ENCODE results near the gene FOXR2. TPM values are rescaled to one million over a fixed set of nuclear protein-coding genes. Genes with fewer than 3 reads are reported as not detected.

Gene FOXR2
- total RNA-seq, 2 experiments from 2014 or later: not detected

DNA sequence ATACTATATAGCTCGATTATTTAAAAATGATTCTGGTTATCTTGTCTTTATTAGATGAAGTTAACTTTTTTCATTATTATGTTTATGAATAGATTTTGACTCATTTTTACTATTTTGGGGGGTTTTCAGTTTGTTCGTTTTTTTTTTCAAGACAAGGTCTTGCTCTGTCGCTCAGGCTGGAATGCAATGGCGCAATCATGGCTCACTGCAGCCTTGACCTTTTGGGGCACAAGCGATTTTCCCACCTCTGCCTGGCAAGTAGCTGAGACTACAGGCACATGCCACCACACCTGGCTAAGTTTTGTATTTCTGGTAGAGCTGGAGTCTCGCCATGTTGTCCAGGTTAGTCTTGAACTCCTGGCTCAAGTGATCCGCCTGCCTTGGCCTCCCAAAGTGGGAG is 24.9 kb upstream of the FOXR2 start:
- Mint-ChIP-seq H3K36me3 (ENCODE audit: low read depth) (no peaks in the 10 kb centered on the region), H3K9me3 (no peaks in the 10 kb centered on the region), H3K4me1 (ENCODE audit: low read depth) (no peaks in the 10 kb centered on the region), H3K27me3 (no peaks in the 10 kb centered on the region), H3K27ac (no peak overlapping the region), H3K4me3 (no peak overlapping the region)
- no peak for ATAC-seq
- TF ChIP-seq, protein P1, sequence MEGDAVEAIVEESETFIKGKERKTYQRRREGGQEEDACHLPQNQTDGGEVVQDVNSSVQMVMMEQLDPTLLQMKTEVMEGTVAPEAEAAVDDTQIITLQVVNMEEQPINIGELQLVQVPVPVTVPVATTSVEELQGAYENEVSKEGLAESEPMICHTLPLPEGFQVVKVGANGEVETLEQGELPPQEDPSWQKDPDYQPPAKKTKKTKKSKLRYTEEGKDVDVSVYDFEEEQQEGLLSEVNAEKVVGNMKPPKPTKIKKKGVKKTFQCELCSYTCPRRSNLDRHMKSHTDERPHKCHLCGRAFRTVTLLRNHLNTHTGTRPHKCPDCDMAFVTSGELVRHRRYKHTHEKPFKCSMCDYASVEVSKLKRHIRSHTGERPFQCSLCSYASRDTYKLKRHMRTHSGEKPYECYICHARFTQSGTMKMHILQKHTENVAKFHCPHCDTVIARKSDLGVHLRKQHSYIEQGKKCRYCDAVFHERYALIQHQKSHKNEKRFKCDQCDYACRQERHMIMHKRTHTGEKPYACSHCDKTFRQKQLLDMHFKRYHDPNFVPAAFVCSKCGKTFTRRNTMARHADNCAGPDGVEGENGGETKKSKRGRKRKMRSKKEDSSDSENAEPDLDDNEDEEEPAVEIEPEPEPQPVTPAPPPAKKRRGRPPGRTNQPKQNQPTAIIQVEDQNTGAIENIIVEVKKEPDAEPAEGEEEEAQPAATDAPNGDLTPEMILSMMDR (IDR thresholded peaks at IDR 0.05): no peak
- POLR2A ChIA-PET: no interaction called here
- intact Hi-C loops (cut with micrococcal nuclease): no loop called here
- no peak for DNase-seq
- CTCF ChIA-PET: no interaction called here

DNA sequence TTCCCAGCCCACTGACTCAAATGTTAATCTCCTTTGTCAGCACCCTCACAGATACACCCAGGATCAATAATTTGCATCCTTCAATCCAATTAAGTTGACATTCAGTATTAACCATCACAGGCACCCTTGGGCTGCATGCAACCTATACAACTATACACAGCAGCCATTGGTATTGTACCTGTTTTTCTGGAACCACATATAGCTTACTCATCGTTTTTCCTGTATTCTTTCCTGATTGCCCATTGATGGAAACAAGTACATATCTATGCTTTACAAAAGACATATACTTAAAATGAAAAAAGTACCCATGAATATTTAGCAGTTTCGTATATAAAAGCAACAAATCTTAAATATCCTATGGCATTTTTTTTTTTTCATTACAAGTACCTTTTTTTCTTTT is 3.7 kb upstream of the FOXR2 start:
- Mint-ChIP-seq H3K27me3 (no peaks in the 10 kb centered on the region), H3K36me3 (ENCODE audit: low read depth) (no peaks in the 10 kb centered on the region), H3K4me1 (ENCODE audit: low read depth) (no peaks in the 10 kb centered on the region), H3K27ac (no peak overlapping the region), H3K4me3 (no peak overlapping the region), H3K9me3 (no peaks in the 10 kb centered on the region)
- no peak for DNase-seq
- POLR2A ChIA-PET: no interaction called here
- ATAC-seq: no peak
- TF ChIP-seq, protein P1 (IDR thresholded peaks at IDR 0.05): no peak
- intact Hi-C loops (cut with micrococcal nuclease): no loop called here
- CTCF ChIA-PET: no interaction called here

DNA sequence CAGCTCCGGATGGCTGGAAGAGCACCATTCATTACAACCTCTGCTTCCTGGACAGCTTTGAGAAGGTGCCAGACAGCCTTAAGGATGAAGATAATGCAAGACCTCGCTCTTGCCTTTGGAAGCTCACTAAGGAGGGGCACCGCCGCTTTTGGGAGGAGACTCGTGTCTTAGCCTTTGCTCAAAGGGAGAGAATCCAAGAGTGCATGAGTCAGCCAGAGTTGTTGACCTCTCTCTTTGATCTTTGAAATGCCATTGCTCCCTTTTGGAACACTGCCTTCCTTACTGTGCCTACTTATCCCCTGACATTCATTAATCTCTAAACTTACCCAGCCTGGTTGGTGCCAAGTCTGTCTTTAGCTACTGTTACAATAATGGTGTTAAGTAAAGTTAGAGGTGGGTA is 1.2 kb downstream of the FOXR2 start:
- Mint-ChIP-seq H3K27ac (no peak overlapping the region), H3K27me3 (no peaks in the 10 kb centered on the region), H3K4me1 (ENCODE audit: low read depth) (no peaks in the 10 kb centered on the region), H3K36me3 (ENCODE audit: low read depth) (no peaks in the 10 kb centered on the region), H3K4me3 (no peak overlapping the region), H3K9me3 (no peaks in the 10 kb centered on the region)
- ChIA-PET CTCF (no interaction called here), POLR2A (no interaction called here)
- intact Hi-C loops (cut with micrococcal nuclease): no loop called here
- DNase-seq (no peak), ATAC-seq (no peak)
- TF ChIP-seq, protein P1 (IDR thresholded peaks at IDR 0.05): no peak

DNA sequence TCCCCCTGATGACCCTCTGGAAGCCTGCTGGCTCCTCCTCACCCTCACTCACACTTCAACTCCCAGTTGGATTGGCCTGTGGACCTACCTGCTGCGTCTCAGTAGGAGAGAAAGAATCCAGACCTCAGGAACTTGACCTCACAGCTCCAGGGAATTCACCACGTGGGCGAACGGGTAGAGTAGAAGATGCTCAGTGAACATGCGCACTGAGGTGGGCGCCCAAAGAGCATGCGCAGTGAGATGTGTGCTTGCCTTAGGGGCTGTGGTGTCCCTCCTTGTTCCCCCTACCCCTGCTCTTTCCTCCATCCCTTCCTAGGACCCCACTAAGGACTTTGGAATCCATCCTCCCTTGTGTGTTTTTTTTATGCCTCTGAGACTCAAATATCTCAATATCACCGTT is 12.9 kb downstream of the FOXR2 start:
- ChIA-PET POLR2A (no interaction called here), CTCF (no interaction called here)
- no peak for DNase-seq
- intact Hi-C loops (cut with micrococcal nuclease): no loop called here
- H3K4me3 Mint-ChIP-seq: no peak overlapping the region
- ATAC-seq: no peak
- no peak overlapping the region for H3K27ac Mint-ChIP-seq
- no peaks in the 10 kb centered on the region for H3K27me3 Mint-ChIP-seq
- TF ChIP-seq, protein P1 (IDR thresholded peaks at IDR 0.05): no peak
- H3K4me1 Mint-ChIP-seq (ENCODE audit: low read depth): no peaks in the 10 kb centered on the region
- no peaks in the 10 kb centered on the region for H3K9me3 Mint-ChIP-seq
- no peaks in the 10 kb centered on the region for H3K36me3 Mint-ChIP-seq (ENCODE audit: low read depth)

DNA sequence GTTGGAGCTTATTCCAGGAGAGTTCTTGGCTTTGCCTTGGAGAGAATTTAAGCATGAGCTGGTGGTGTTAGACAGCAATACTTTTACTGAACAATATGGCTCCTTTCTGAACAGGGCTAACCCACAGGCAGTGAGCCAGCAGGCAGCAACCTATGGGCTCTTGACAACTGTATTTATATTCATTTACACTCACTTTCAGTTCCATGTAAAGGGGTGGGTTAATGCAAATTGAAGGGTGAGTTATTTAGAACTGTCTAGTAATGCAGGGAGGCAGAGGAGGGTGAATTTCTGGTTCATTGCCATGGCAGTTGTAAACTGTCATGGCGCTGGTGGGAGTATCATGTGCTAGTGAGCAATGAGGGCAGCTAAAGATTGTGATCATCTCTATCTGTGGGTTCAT is 15.7 kb downstream of the FOXR2 start:
- Mint-ChIP-seq H3K9me3 (no peaks in the 10 kb centered on the region), H3K4me1 (ENCODE audit: low read depth) (no peaks in the 10 kb centered on the region), H3K4me3 (no peak overlapping the region), H3K36me3 (ENCODE audit: low read depth) (no peaks in the 10 kb centered on the region), H3K27ac (no peak overlapping the region), H3K27me3 (no peaks in the 10 kb centered on the region)
- DNase-seq: no peak
- intact Hi-C loops (cut with micrococcal nuclease): no loop called here
- ChIA-PET POLR2A (no interaction called here), CTCF (no interaction called here)
- TF ChIP-seq, protein P1 (IDR thresholded peaks at IDR 0.05): no peak
- ATAC-seq: no peak

Measured in activated CD8-positive, alpha-beta T cell treated with anti-CD3 and anti-CD28 coated beads for 36 hours (primary cell).